Heart left ventricle (tissue), 13 donors: Measurements from ENCODE around the gene TECR.

Experiments used
- POLR2A ChIP-seq, 2 donors: fragments of 450-650 bp; IDR thresholded peaks; one replicate each; pipeline ENCODE4 v1.6.1; 2017; ENCODE audit warnings: antibody characterized with exemption in 2 of 2, mild to moderate bottlenecking in 2 of 2, moderate library complexity in 2 of 2
- TF ChIP-seq, protein P1 (sequence below), 12 donors: fragments of 200-600 bp; sonication (generic) in 4 of 12; IDR thresholded peaks; one replicate each; pipeline versions ENCODE4 v1.5.0 to v1.8.0; 2018 to 2022; ENCODE audit warnings: antibody characterized with exemption in 12 of 12, mild to moderate bottlenecking in 5 of 12
- donor health status: ischemic (EF 13 %, LVEDD 7.1; RV severe dilation, severe dysfunction).
- donor health status: DM: no; HTN: yes; CAD: no.
- donor health status: DM: no; HTN: no; CAD: no.
- donor health status: ischemic (EF 25% LVEDD 6.9; RV normal size, moderate dysfunction).
- donor health status: ischemic (EF 25% LVEDD 5.7; RV mildly dilated, moderate dysfunction).
- donor health status: ischemic (EF 35%, LVEDD 5.7; RV mildly dilated, moderate dysfunction).
- donor health status: nonischemic (EF 11% LVEDD 7.7; RV severe dilation, severe dysfunction).
- donor health status: DM: yes; HTN: yes; CAD: no.
- donor health status: PGD.
- donor health status: ischemic (EF 29% LVEDD 5.4; RV normal size, mild dysfunction).
- donor health status: nonischemic (EF 23%, LVEDD 6.1; RV moderate dilation, normal function).

DNA sequence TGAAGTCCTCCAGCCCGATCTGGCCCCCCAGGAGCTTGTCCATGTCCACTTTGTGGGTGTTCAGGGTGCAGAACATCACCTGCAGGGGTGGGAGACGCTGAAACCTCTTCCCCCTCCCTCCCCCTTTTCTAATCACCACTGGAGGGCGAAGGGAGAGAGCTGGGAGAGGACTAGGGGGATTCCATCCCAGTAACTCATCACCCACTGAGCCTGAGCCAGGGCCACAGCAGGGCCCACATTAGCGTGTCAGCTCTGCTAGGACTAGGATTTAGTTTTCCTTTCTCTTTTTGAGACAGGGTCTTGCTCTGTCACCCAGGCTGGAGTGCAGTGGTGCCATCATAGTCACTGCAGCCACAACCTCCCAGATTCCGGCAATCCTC lies 48.7 kb upstream of the TECR start:
- TF ChIP-seq POLR2A (IDR thresholded peaks at IDR 0.05), result no peak
- TF ChIP-seq, protein P1, sequence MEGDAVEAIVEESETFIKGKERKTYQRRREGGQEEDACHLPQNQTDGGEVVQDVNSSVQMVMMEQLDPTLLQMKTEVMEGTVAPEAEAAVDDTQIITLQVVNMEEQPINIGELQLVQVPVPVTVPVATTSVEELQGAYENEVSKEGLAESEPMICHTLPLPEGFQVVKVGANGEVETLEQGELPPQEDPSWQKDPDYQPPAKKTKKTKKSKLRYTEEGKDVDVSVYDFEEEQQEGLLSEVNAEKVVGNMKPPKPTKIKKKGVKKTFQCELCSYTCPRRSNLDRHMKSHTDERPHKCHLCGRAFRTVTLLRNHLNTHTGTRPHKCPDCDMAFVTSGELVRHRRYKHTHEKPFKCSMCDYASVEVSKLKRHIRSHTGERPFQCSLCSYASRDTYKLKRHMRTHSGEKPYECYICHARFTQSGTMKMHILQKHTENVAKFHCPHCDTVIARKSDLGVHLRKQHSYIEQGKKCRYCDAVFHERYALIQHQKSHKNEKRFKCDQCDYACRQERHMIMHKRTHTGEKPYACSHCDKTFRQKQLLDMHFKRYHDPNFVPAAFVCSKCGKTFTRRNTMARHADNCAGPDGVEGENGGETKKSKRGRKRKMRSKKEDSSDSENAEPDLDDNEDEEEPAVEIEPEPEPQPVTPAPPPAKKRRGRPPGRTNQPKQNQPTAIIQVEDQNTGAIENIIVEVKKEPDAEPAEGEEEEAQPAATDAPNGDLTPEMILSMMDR (IDR thresholded peaks at IDR 0.05), result no peak
